NB4 (cell line): Measurements from ENCODE around the gene TMEM72.

Experiments used
- DNase-seq: peaks from one replicate; pipeline ENCODE4 v3.0.0; 2010; ENCODE audit warnings: low read depth
- H3K4me3 ChIP-seq: one replicate; pipeline ENCODE4 v1.5.1; 2011; ENCODE audit warnings: mild to moderate bottlenecking, low read depth, low read length, moderate library complexity
- MYC ChIP-seq: IDR thresholded peaks from 2 replicates; pipeline ENCODE4 v1.6.1; 2011; ENCODE audit warnings: low read depth, low read length
- POLR2A ChIP-seq: IDR thresholded peaks from 2 replicates; pipeline ENCODE4 v1.6.1; 2011; ENCODE audit warnings: mild to moderate bottlenecking; ENCODE audit not compliant: insufficient read length; ENCODE audit errors: extremely low read depth
- TF ChIP-seq, protein P1 (sequence below): IDR thresholded peaks from 2 replicates; pipeline ENCODE4 v1.6.1; 2011; ENCODE audit warnings: low read depth, low read length
- TF ChIP-seq, protein P2 (sequence below): IDR thresholded peaks from one replicate; pipeline ENCODE4 v1.5.1; 2012; ENCODE audit warnings: low read depth, low read length

TMEM72 gene

DNA sequence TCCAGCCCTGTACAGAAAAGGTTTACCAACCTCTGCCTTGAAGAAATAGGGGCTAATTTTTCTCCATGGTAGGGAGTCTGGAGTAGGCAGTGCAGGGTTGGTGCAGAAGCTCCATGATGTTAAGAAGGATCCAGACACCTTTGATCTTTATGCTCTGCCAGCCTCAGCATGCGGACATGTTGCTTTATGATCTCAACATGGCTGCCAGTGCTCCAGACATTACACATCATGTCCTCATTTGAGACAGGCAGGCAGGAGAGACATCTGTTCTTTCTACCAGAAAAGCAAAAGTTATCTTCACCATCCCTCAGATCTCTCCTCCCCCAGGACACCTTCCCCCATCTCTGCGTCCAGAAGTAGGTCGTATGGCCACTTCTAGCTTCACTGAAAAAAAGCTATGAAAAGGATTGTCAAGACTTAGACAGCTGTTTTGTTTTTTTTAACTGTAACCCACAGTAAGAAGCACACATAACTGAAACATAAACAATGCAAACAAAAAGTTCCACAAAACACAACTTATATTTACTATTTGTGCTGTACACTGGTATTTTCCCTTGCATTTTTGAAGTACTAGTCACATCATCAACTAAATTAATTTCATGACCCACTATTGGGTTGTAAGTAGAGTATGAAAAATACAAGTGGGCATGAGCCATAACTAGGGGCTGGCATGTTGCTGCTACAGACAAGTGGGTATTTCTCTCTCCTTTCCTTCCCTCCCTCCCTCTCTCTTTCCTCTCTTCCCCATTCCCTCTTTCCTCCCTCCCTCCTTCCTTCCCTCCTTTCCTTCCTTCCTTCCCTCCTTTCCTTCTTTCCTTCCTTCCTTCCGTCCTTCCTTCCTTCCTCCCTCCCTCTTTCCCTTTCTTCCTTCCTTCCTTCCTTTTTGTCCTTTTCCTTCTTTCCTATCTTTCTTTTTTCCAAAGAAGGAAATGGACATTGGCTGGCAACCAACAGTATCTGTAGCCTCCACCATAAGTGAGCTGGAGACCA is 45.9 kb downstream of the TMEM72 start:
- no peak overlapping the region for H3K4me3 ChIP-seq
- TF ChIP-seq MYC (no peak), POLR2A (no peak)
- TF ChIP-seq, protein P1, sequence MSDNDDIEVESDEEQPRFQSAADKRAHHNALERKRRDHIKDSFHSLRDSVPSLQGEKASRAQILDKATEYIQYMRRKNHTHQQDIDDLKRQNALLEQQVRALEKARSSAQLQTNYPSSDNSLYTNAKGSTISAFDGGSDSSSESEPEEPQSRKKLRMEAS, result no peak
- TF ChIP-seq, protein P2, sequence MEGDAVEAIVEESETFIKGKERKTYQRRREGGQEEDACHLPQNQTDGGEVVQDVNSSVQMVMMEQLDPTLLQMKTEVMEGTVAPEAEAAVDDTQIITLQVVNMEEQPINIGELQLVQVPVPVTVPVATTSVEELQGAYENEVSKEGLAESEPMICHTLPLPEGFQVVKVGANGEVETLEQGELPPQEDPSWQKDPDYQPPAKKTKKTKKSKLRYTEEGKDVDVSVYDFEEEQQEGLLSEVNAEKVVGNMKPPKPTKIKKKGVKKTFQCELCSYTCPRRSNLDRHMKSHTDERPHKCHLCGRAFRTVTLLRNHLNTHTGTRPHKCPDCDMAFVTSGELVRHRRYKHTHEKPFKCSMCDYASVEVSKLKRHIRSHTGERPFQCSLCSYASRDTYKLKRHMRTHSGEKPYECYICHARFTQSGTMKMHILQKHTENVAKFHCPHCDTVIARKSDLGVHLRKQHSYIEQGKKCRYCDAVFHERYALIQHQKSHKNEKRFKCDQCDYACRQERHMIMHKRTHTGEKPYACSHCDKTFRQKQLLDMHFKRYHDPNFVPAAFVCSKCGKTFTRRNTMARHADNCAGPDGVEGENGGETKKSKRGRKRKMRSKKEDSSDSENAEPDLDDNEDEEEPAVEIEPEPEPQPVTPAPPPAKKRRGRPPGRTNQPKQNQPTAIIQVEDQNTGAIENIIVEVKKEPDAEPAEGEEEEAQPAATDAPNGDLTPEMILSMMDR, result no peak
- no peak for DNase-seq

DNA sequence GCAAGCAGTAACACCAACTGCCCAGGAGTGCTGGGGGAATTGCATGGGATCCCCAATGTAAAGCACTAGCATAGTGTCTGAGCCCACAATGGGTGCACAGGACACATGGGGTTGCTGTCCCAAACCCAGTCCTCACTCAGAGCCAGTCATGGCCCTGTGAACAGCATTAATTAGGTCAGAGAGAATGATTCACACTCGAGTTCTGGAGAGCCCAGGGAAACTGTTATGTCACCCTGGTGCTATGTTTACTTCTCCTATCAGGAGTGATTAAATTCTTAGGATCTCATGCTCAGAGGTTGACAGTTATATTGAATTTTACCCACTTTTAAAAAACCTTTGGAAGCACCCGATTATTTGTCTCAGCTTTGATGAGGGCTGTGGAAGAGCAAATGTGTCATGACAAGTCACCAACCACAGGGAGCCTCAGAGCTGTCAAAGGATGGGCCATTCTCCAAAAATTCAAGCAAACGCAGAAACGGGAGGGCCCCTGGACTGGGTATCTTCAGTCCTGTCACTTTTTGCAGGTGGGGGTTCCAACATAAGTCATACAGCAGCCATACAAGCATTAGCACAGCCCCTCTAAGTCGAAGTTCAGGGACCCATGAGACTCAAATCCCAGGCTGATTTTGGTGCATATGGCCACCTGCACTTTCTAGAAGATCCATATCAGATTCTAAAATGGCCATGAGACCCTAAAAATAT is 47.2 kb downstream of the TMEM72 start:
- H3K4me3 ChIP-seq, result peak overlapping the region; percentile 81
- TF ChIP-seq POLR2A, result no peak
- no peak for DNase-seq

DNA sequence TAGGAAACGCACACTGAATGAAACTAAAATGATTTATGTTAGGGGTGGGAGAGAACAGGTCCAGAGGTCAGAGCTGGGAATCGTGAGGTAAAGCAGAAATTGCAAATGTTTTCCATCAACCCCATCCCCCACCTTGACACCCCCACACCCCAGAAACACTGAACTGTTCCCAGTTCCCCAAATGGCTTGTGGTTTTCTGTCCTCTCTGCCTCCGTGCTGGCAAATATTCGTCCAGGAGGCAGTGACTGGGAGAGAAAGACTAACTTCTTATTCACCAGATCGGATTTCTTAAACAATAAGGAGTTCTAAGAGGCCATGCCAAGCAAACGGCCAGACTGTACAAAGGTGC is 47.7 kb downstream of the TMEM72 start:
- H3K4me3 ChIP-seq, result peak overlapping the region; percentile 81
- TF ChIP-seq POLR2A (no peak), MYC (no peak)
- TF ChIP-seq, protein P1, result no peak
- TF ChIP-seq, protein P2, result no peak
- DNase-seq, result no peak

DNA sequence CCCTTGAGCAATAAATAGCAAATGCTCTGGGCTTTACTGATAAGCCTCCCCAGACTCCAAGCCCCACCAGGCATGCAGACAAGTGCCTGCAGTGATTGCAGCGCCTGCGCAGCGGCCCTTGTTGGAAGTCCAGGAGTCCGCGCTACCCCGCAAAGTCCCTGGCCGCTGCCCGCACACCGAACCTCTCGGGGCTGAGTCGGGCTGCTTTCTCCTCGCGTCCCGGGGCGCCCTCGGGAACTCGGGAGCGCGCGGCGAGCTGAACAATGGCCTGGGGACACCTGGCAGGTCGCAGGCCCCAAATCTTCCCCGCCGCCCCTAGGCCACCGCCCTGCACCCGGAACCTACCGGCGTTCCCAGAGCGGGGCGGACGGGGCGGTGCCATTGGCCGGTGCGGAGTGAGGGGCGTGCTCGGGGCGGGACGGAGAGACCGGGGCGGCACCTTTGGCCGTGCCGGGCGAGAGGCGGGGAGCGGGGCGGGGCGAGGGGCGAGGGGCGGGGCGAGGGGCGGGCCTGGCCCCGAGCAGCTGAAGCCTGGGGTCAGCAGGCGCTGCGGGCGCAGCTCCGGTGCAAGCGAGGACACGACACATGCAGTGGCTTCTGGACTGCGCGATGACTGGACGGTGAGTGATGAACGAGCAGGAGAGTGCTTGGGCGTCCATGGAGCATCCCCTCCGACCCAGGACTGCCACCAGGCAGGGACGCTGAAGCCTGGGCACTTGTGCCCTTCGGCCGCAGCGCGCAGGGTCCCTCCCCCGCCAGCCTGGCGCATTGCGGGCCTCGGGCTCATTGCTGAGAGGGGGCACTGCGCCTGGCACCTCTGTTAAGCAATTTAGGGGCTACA is 48.3 kb downstream of the TMEM72 start, which contains the start of gene RASSF4:
Gene RASSF4 (plus strand): TSS at position 556 of the 841 bp plus-strand sequence. CDS start 10,401 bp downstream, outside the sequence.
- peak; percentile 94 for DNase-seq
- no peak for TF ChIP-seq MYC
- peak; percentile 73 for TF ChIP-seq POLR2A
- peak within 1 kb of the TSS; percentile 86 for H3K4me3 ChIP-seq

- H3K4me3 ChIP-seq, result peak overlapping the region; percentile 86
- TF ChIP-seq POLR2A, result no peak
- TF ChIP-seq, protein P2, result no peak
- TF ChIP-seq MYC, result no peak
- TF ChIP-seq, protein P1, result no peak
- DNase-seq, result no peak
Measured at GRCh38 chr10:44960088-44960460, 48.9 kb downstream of the TMEM72 start.

- H3K4me3 ChIP-seq, result peak overlapping the region; percentile 86
- TF ChIP-seq POLR2A (no peak), MYC (no peak)
- TF ChIP-seq, protein P2, result no peak
- TF ChIP-seq, protein P1, result no peak
- DNase-seq, result peak; percentile 75
Measured at GRCh38 chr10:44960482-44961229, 49.5 kb downstream of the TMEM72 start.
